NCI-H526 (cell line): ENCODE results near the gene SEC14L3.

Source experiments
- DNase-seq, 2 experiments: peaks; one replicate each; lab custom pipeline; 2025; lab: John Stamatoyannopoulos, UW

SEC14L3 gene

GRCh38 chr22:30444632-30445437 is 27.0 kb downstream of the SEC14L3 start:
- peak; percentile 40 to 79 for DNase-seq

- DNase-seq, result no peak
Measured at GRCh38 chr22:30441088-30441487, 30.7 kb downstream of the SEC14L3 start.

- no peak for DNase-seq
Measured at GRCh38 chr22:30439836-30440235, 32.0 kb downstream of the SEC14L3 start.

GRCh38 chr22:30439226-30439625 is 32.6 kb downstream of the SEC14L3 start:
- no peak for DNase-seq

- no peak for DNase-seq
Measured at GRCh38 chr22:30438559-30438958, 33.3 kb downstream of the SEC14L3 start.

GRCh38 chr22:30436196-30436595 is 35.6 kb downstream of the SEC14L3 start:
- DNase-seq, result no peak

- no peak for DNase-seq
Measured at GRCh38 chr22:30435674-30436126, 36.1 kb downstream of the SEC14L3 start.

GRCh38 chr22:30434843-30435242 is 37.0 kb downstream of the SEC14L3 start:
- no peak for DNase-seq

- no peak for DNase-seq
Measured at GRCh38 chr22:30433773-30434172, 38.0 kb downstream of the SEC14L3 start.

GRCh38 chr22:30433227-30433626 is 38.6 kb downstream of the SEC14L3 start:
- no peak for DNase-seq

GRCh38 chr22:30432520-30432919 is 39.3 kb downstream of the SEC14L3 start:
- DNase-seq, result no peak

- no peak for DNase-seq
Measured at GRCh38 chr22:30432096-30432495, 39.7 kb downstream of the SEC14L3 start.

- peak in 1 of 2 experiments; percentile 5 for DNase-seq
Measured at GRCh38 chr22:30430933-30431332, 40.9 kb downstream of the SEC14L3 start.

- DNase-seq, result no peak
Measured at GRCh38 chr22:30429887-30430286, 41.9 kb downstream of the SEC14L3 start.

- no peak for DNase-seq
Measured at GRCh38 chr22:30427871-30428270, 43.9 kb downstream of the SEC14L3 start.

GRCh38 chr22:30426388-30427353 is 45.1 kb downstream of the SEC14L3 start:
- DNase-seq, result peak; percentile 85 to 95

GRCh38 chr22:30425616-30426387 is 46.0 kb downstream of the SEC14L3 start, which contains the start of gene MTFP1:
TSS of gene MTFP1 (plus strand) at chr22:30425768. CDS start at chr22:30425880, 112 bp downstream.
- peak; percentile 42 to 82 for DNase-seq

GRCh38 chr22:30425327-30425615 is 46.5 kb downstream of the SEC14L3 start:
- DNase-seq, result peak in 1 of 2 experiments; percentile 42

GRCh38 chr22:30424534-30425326 is 47.1 kb downstream of the SEC14L3 start:
- peak; percentile 26 to 42 for DNase-seq

GRCh38 chr22:30423959-30424533 is 47.8 kb downstream of the SEC14L3 start:
- DNase-seq, result peak; percentile 99
